ENCODE results near the gene ELL2. TPM values are rescaled to one million over a fixed set of nuclear protein-coding genes. Genes with fewer than 3 reads are reported as not detected.

ELL2 gene
- total and polyA plus RNA-seq, 2 donors (not counting 1 experiment from before 2014, with no cell fraction given): 68.5 to 121 TPM

- Histone ChIP-seq H3K4me2 (ENCODE audit: extremely low read depth, insufficient read depth, low read length) (no peak overlapping the region), H3K9ac (ENCODE audit: insufficient read depth, low read length) (no peak overlapping the region), H3K27me3 (ENCODE audit: control insufficient read depth, insufficient read depth, low read length) (no peaks in the 10 kb centered on the region), H3K9me3 (ENCODE audit: control insufficient read depth, insufficient read depth, low read depth, low read length) (no peaks in the 10 kb centered on the region), H3K27ac (ENCODE audit: insufficient read depth, low read length) (no peak overlapping the region), H3K36me3 (ENCODE audit: control insufficient read depth, insufficient read depth, low read length) (no peaks in the 10 kb centered on the region), H2AFZ (ENCODE audit: low read length) (no peak overlapping the region), H3K4me3 (replicated peaks in 1 of 4; ENCODE audit: control extremely low read depth in 1 of 4, insufficient read depth in 1 of 4, low read depth in 3 of 4, low read length in 4 of 4) (no peak overlapping the region), H3K79me2 (ENCODE audit: control insufficient read depth, insufficient read depth, low read length) (no peaks in the 10 kb centered on the region), H4K20me1 (ENCODE audit: control insufficient read depth, extremely low read depth, insufficient read depth, low read length) (no peaks in the 10 kb centered on the region), H3K4me1 (ENCODE audit: control insufficient read depth, extremely low read depth, insufficient read depth, low read length) (no peaks in the 10 kb centered on the region)
- TF ChIP-seq EZH2 (IDR thresholded peaks at IDR 0.05; ENCODE audit: low read length, missing control alignments) (no peak), CTCF (conservative IDR thresholded peaks at IDR 0.05 in 1 of 2, IDR thresholded peaks at IDR 0.05 in 1 of 2; ENCODE audit: low read depth in 1 of 2, low read length in 2 of 2) (no peak)
- no peak for DNase-seq (ENCODE audit: low read depth in 2 of 2)
Measured at GRCh38 chr5:95983080-95983479, 21.4 kb upstream of the ELL2 start.

GRCh38 chr5:95976606-95977005, 15.0 kb upstream of the ELL2 start:
- Histone ChIP-seq H3K4me1 (ENCODE audit: control insufficient read depth, extremely low read depth, insufficient read depth, low read length) (no peaks in the 10 kb centered on the region), H3K4me3 (replicated peaks in 1 of 4; ENCODE audit: control extremely low read depth in 1 of 4, insufficient read depth in 1 of 4, low read depth in 3 of 4, low read length in 4 of 4) (no peak overlapping the region), H3K27me3 (ENCODE audit: control insufficient read depth, insufficient read depth, low read length) (no peaks in the 10 kb centered on the region), H2AFZ (ENCODE audit: low read length) (no peak overlapping the region), H3K9me3 (ENCODE audit: control insufficient read depth, insufficient read depth, low read depth, low read length) (no peaks in the 10 kb centered on the region), H3K27ac (ENCODE audit: insufficient read depth, low read length) (no peak overlapping the region), H3K4me2 (ENCODE audit: extremely low read depth, insufficient read depth, low read length) (no peak overlapping the region), H3K9ac (ENCODE audit: insufficient read depth, low read length) (no peak overlapping the region), H3K79me2 (ENCODE audit: control insufficient read depth, insufficient read depth, low read length) (no peaks in the 10 kb centered on the region), H3K36me3 (ENCODE audit: control insufficient read depth, insufficient read depth, low read length) (no peaks in the 10 kb centered on the region), H4K20me1 (ENCODE audit: control insufficient read depth, extremely low read depth, insufficient read depth, low read length) (no peaks in the 10 kb centered on the region)
- TF ChIP-seq CTCF (conservative IDR thresholded peaks at IDR 0.05 in 1 of 2, IDR thresholded peaks at IDR 0.05 in 1 of 2; ENCODE audit: low read depth in 1 of 2, low read length in 2 of 2) (no peak), EZH2 (IDR thresholded peaks at IDR 0.05; ENCODE audit: low read length, missing control alignments) (no peak)
- DNase-seq (ENCODE audit: low read depth in 2 of 2): no peak

- Histone ChIP-seq H4K20me1 (ENCODE audit: control insufficient read depth, extremely low read depth, insufficient read depth, low read length) (no peaks in the 10 kb centered on the region), H3K27me3 (ENCODE audit: control insufficient read depth, insufficient read depth, low read length) (no peaks in the 10 kb centered on the region), H3K36me3 (ENCODE audit: control insufficient read depth, insufficient read depth, low read length) (no peaks in the 10 kb centered on the region), H3K9me3 (ENCODE audit: control insufficient read depth, insufficient read depth, low read depth, low read length) (no peaks in the 10 kb centered on the region), H3K4me3 (replicated peaks in 1 of 4; ENCODE audit: control extremely low read depth in 1 of 4, insufficient read depth in 1 of 4, low read depth in 3 of 4, low read length in 4 of 4) (no peak overlapping the region), H2AFZ (ENCODE audit: low read length) (no peak overlapping the region), H3K4me1 (ENCODE audit: control insufficient read depth, extremely low read depth, insufficient read depth, low read length) (no peaks in the 10 kb centered on the region), H3K79me2 (ENCODE audit: control insufficient read depth, insufficient read depth, low read length) (no peaks in the 10 kb centered on the region), H3K27ac (ENCODE audit: insufficient read depth, low read length) (no peak overlapping the region), H3K4me2 (ENCODE audit: extremely low read depth, insufficient read depth, low read length) (no peak overlapping the region), H3K9ac (ENCODE audit: insufficient read depth, low read length) (no peak overlapping the region)
- TF ChIP-seq CTCF (conservative IDR thresholded peaks at IDR 0.05 in 1 of 2, IDR thresholded peaks at IDR 0.05 in 1 of 2; ENCODE audit: low read depth in 1 of 2, low read length in 2 of 2) (no peak), EZH2 (IDR thresholded peaks at IDR 0.05; ENCODE audit: low read length, missing control alignments) (no peak)
- no peak for DNase-seq (ENCODE audit: low read depth in 2 of 2)
Measured at GRCh38 chr5:95975703-95976102, 14.1 kb upstream of the ELL2 start.

Measured in fibroblast of lung (primary cell).